COLO668 (cell line): Measurements from ENCODE around the gene RORB.

Experiments used
- DNase-seq: peaks from one replicate; lab custom pipeline; 2025; ENCODE audit not compliant: unreplicated experiment; lab: John Stamatoyannopoulos, UW

The RORB gene

DNA sequence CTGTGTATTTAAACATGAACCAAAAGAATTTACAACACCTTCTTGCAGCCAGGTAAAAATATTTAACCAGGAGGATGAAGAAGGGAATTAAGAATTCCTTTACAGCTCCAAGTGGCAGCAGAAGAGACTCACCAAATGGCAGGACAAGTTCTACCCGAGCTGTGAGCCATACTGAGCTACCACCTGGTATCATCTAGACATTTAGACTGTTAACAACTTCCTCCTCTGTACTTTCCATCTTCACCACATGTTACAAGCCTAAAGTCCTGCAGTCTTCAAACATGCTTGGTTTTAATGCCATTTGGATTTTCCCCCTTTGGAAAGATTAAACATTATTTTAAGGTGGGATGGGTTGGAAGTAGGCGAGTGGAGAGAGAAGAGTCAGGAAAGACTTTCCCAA lies 200.4 kb downstream of the RORB start:
- DNase-seq: no peak

- DNase-seq: no peak
Observed at GRCh38 chr9:74711341-74711740, 214.2 kb downstream of the RORB start.

DNA sequence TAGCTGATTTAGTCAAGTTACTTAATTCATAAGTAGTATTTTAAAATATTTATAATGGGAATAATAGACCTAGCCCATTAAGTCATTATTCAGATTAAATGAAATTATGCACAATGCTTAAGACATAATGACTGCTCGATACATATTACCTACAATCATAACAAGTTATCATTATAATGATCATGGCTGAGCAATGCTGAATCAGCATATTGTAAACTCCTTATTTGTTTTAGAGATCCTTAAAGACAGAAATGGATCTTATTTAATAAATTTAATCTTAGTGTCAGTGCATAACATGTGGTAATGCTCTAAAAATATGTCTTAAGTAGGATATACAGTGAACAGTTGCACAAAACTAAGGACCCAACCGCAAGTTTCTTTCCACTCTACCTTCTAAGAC lies 221.6 kb downstream of the RORB start:
- no peak for DNase-seq

DNA sequence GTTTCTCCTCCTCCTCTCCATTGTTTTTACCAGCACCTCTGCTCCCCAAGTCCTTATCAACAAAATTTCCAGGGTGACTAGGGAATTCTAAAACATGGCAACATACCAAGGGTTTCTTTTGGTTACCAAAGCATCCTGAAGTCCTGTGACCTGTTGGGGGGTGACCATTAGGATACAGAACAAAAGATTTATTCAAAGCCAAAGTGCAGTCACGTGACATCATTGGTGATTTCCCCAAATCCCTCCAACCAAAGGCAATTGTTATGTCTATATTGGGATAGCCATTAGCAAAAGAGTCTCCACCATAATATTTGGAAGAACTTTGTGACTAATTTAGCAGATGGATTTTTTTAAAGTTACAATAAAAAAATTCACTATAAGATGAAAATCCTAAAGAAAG lies 222.2 kb downstream of the RORB start:
- DNase-seq: no peak

DNA sequence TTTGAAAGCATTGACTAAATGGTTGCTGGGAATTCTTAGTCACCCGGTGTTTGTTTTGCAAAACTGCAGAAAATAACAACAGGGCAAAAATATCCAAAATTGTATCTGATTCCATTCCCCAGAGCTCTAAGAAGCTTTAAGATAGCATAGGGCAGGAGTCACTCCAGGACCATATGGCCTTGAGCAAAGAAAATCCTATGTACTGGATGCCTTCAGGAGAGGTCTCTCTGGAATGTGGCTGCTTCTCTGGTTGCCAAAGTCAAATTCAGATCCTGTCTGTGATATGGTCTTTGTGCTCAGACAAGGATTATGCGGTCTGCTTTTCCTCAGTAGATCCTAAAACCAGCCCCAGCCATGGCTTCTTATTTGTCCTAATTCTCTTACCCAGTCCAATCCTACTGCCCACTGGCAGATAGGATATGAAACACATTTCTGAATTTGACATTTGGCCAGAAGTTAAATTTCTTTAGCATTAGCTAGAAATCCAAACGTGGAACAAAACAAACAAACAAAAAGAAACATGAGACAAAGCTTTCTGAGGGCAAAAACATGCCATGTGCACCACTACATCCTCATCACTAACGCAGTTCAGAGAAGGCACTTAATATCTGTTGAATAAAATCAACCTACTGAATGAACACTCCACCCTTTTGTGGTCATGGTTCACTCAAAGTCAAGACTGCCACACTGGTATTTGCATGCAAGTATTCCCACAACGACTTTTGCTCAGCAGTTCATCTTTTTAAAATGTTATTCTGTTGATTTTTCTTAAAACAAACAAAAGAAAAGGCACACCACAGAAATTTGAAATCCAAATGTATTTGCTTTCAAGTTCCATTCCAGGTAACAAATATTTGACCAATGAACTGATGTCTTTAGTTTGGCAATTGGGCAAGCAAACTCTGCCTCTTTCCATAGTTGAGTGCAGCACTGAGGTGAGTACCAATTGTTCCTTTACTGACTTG lies 224.8 kb downstream of the RORB start:
- no peak for DNase-seq

GRCh38 chr9:74724317-74724716 lies 227.2 kb downstream of the RORB start:
- no peak for DNase-seq

- DNase-seq: no peak
Observed at GRCh38 chr9:74726581-74726980, 229.4 kb downstream of the RORB start.

DNA sequence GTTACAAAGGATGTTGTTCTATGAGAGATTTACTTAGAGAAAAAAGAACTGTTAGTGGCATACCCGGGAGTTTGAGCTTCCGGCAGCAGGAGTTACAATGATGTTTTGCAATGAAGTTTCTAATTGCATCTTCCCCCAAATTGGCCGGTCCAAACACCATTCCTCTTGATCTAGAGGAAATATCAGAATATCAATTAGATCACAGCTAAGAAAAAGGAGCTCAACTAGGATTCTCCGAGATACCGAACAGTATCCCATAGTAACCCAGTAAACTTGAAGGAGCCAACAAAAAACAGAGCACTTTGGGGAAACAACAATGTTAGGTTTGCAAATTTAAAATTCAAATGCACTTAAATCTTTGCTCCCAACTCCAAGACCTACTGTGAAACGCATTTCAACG lies 231.0 kb downstream of the RORB start:
- no peak for DNase-seq

DNA sequence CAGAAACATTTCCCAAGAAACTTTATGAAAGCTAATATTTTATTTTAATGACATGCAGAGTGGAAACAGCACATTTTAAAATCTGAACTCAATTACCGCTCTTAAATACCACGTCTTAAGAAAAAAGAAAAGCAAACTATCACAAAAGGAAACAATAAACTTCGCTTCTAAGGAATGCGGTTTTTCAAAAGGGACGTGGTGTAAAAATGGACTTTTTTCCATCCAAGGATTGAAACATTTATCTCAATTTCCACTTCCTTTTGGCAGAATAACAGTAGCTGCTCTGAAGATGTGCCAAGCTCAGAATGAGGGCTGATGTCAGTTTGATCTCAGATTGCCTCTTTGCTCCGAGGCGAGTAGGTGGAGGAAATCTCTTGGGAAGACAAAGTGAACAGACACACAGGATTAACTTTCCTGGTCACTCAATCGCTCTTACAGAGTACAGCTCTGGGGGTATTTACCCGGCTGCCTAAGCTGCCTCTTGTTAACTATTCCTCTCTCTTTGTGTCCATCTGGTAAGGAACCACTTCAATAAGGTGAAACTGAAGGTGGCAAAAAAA lies 232.1 kb downstream of the RORB start:
- DNase-seq: no peak

DNA sequence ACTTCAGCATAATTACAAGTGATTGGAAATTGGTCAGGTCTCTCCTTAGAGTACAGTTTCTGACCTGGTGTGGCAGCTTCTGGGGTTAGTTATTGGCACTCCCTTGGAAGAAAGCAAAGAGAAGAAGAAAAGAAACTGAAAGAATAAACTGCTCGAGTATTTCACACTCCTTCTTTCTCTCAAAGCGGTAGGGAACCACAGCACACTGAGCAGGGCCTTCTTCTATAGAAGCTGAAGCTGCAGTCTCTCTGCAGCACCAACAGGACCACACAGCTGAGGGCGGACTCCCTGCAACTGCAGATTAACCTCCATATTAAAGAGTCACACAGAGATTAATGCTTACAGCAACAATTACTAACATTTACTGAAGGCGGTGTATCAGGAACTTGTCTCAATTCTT lies 238.6 kb downstream of the RORB start:
- DNase-seq: no peak

DNA sequence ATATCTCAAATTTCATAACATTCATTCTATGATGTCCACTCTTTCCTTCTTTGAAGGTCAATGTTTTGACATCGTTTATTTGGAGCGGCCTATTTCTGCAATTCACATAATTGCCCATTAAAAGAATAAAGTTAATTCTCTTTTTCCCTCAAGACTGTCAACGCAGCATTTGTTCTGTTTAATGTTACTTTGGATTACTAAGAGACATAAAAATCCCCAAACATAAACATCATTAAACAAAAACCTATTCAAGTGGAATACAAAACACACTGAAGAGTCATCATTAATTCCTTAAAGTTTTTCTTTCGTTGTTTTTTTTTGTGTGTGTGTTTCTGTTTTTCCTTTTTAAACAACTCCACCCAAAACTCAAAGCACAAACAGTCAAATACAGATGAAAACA lies 239.5 kb downstream of the RORB start:
- no peak for DNase-seq

- DNase-seq: no peak
Observed at GRCh38 chr9:74742191-74742790, 245.2 kb downstream of the RORB start.
